Measurements from ENCODE around the gene NDUFV2.
"Not testable (repeated sequence)": the region's sequence is repeated elsewhere in the genome, so short reads cannot be mapped to it uniquely, and the experiment has no call there.

Gene NDUFV2

GRCh38 chr18:9090578-9090977, 11.9 kb upstream of the NDUFV2 start:
- Histone ChIP-seq H3K4me3 (ENCODE audit: low read length in 2 of 2) (no peak overlapping the region), H3K4me1 (ENCODE audit: control insufficient read depth, insufficient read depth, low read length) (peaks cover 12% of the 10 kb centered on the region), H3K36me3 (ENCODE audit: control insufficient read depth in 2 of 2, insufficient read depth in 2 of 2, low read length in 2 of 2) (no peaks in the 10 kb centered on the region), H3K9ac (ENCODE audit: low read length in 2 of 2) (no peak overlapping the region), H3K27ac (ENCODE audit: low read length) (no peak overlapping the region), H3K9me3 (ENCODE audit: control insufficient read depth in 2 of 2, low read length in 2 of 2) (no peaks in the 10 kb centered on the region), H3K27me3 (ENCODE audit: control insufficient read depth in 1 of 2, insufficient read depth in 2 of 2, low read length in 2 of 2) (no peaks in the 10 kb centered on the region)

GRCh38 chr18:9091066-9091476, 11.4 kb upstream of the NDUFV2 start:
- Histone ChIP-seq H3K9me3 (ENCODE audit: control insufficient read depth in 2 of 2, low read length in 2 of 2) (no peaks in the 10 kb centered on the region), H3K27ac (ENCODE audit: low read length) (no peak overlapping the region), H3K9ac (ENCODE audit: low read length in 2 of 2) (no peak overlapping the region), H3K4me1 (ENCODE audit: control insufficient read depth, insufficient read depth, low read length) (peaks cover 12% of the 10 kb centered on the region), H3K36me3 (ENCODE audit: control insufficient read depth in 2 of 2, insufficient read depth in 2 of 2, low read length in 2 of 2) (no peaks in the 10 kb centered on the region), H3K4me3 (ENCODE audit: low read length in 2 of 2) (no peak overlapping the region), H3K27me3 (ENCODE audit: control insufficient read depth in 1 of 2, insufficient read depth in 2 of 2, low read length in 2 of 2) (no peaks in the 10 kb centered on the region)

GRCh38 chr18:9092665-9093064, 9.8 kb upstream of the NDUFV2 start:
- H3K4me1 ChIP-seq (ENCODE audit: control insufficient read depth, insufficient read depth, low read length), result peaks cover 19% of the 10 kb centered on the region
- no peak overlapping the region for H3K9ac ChIP-seq (ENCODE audit: low read length in 2 of 2)
- no peaks in the 10 kb centered on the region for H3K36me3 ChIP-seq (ENCODE audit: control insufficient read depth in 2 of 2, insufficient read depth in 2 of 2, low read length in 2 of 2)
- H3K27me3 ChIP-seq (ENCODE audit: control insufficient read depth in 1 of 2, insufficient read depth in 2 of 2, low read length in 2 of 2), result no peaks in the 10 kb centered on the region
- H3K9me3 ChIP-seq (ENCODE audit: control insufficient read depth in 2 of 2, low read length in 2 of 2), result no peaks in the 10 kb centered on the region
- no peak overlapping the region for H3K27ac ChIP-seq (ENCODE audit: low read length)
- no peak overlapping the region for H3K4me3 ChIP-seq (ENCODE audit: low read length in 2 of 2)

GRCh38 chr18:9093109-9093508, 9.4 kb upstream of the NDUFV2 start:
- peaks cover 20% of the 10 kb centered on the region for H3K4me1 ChIP-seq (ENCODE audit: control insufficient read depth, insufficient read depth, low read length)
- not testable (repeated sequence) for H3K36me3 ChIP-seq (ENCODE audit: control insufficient read depth in 2 of 2, insufficient read depth in 2 of 2, low read length in 2 of 2); H3K9ac ChIP-seq (ENCODE audit: low read length in 2 of 2); H3K27me3 ChIP-seq (ENCODE audit: control insufficient read depth in 1 of 2, insufficient read depth in 2 of 2, low read length in 2 of 2); H3K27ac ChIP-seq (ENCODE audit: low read length); H3K4me3 ChIP-seq (ENCODE audit: low read length in 2 of 2); H3K9me3 ChIP-seq (ENCODE audit: control insufficient read depth in 2 of 2, low read length in 2 of 2)

- Histone ChIP-seq H3K4me1 (ENCODE audit: control insufficient read depth, insufficient read depth, low read length) (peaks cover 20% of the 10 kb centered on the region), H3K9ac (ENCODE audit: low read length in 2 of 2) (peak overlapping the region; percentile 21 to 22), H3K27ac (ENCODE audit: low read length) (peak overlapping the region; percentile 85), H3K27me3 (ENCODE audit: control insufficient read depth in 1 of 2, insufficient read depth in 2 of 2, low read length in 2 of 2) (no peaks in the 10 kb centered on the region), H3K9me3 (ENCODE audit: control insufficient read depth in 2 of 2, low read length in 2 of 2) (no peaks in the 10 kb centered on the region), H3K36me3 (ENCODE audit: control insufficient read depth in 2 of 2, insufficient read depth in 2 of 2, low read length in 2 of 2) (no peaks in the 10 kb centered on the region), H3K4me3 (ENCODE audit: low read length in 2 of 2) (peak overlapping the region in 1 of 2 donors; percentile 9)
Measured at GRCh38 chr18:9094307-9095226, 7.9 kb upstream of the NDUFV2 start.

GRCh38 chr18:9095297-9096006, 7.0 kb upstream of the NDUFV2 start:
- peak overlapping the region; percentile 21 for H3K9ac ChIP-seq (ENCODE audit: low read length in 2 of 2)
- peaks cover 20% of the 10 kb centered on the region for H3K4me1 ChIP-seq (ENCODE audit: control insufficient read depth, insufficient read depth, low read length)
- H3K4me3 ChIP-seq (ENCODE audit: low read length in 2 of 2), result peak overlapping the region in 1 of 2 donors; percentile 9
- H3K27ac ChIP-seq (ENCODE audit: low read length), result peak overlapping the region; percentile 85
- no peaks in the 10 kb centered on the region for H3K9me3 ChIP-seq (ENCODE audit: control insufficient read depth in 2 of 2, low read length in 2 of 2)
- no peaks in the 10 kb centered on the region for H3K27me3 ChIP-seq (ENCODE audit: control insufficient read depth in 1 of 2, insufficient read depth in 2 of 2, low read length in 2 of 2)
- no peaks in the 10 kb centered on the region for H3K36me3 ChIP-seq (ENCODE audit: control insufficient read depth in 2 of 2, insufficient read depth in 2 of 2, low read length in 2 of 2)

GRCh38 chr18:9096007-9096371, 6.5 kb upstream of the NDUFV2 start:
- no peaks in the 10 kb centered on the region for H3K36me3 ChIP-seq (ENCODE audit: control insufficient read depth in 2 of 2, insufficient read depth in 2 of 2, low read length in 2 of 2)
- no peak overlapping the region for H3K4me3 ChIP-seq (ENCODE audit: low read length in 2 of 2)
- peak overlapping the region in 1 of 2 donors; percentile 21 for H3K9ac ChIP-seq (ENCODE audit: low read length in 2 of 2)
- H3K4me1 ChIP-seq (ENCODE audit: control insufficient read depth, insufficient read depth, low read length), result peaks cover 20% of the 10 kb centered on the region
- peak overlapping the region; percentile 85 for H3K27ac ChIP-seq (ENCODE audit: low read length)
- H3K9me3 ChIP-seq (ENCODE audit: control insufficient read depth in 2 of 2, low read length in 2 of 2), result no peaks in the 10 kb centered on the region
- H3K27me3 ChIP-seq (ENCODE audit: control insufficient read depth in 1 of 2, insufficient read depth in 2 of 2, low read length in 2 of 2), result no peaks in the 10 kb centered on the region

GRCh38 chr18:9096685-9097084, 5.8 kb upstream of the NDUFV2 start:
- Histone ChIP-seq H3K9ac (ENCODE audit: low read length in 2 of 2) (no peak overlapping the region), H3K36me3 (ENCODE audit: control insufficient read depth in 2 of 2, insufficient read depth in 2 of 2, low read length in 2 of 2) (no peaks in the 10 kb centered on the region)

GRCh38 chr18:9097349-9097748, 5.2 kb upstream of the NDUFV2 start:
- Histone ChIP-seq H3K9ac (ENCODE audit: low read length in 2 of 2) (no peak overlapping the region), H3K27ac (ENCODE audit: low read length) (peak overlapping the region; percentile 73), H3K4me3 (ENCODE audit: low read length in 2 of 2) (peak overlapping the region in 1 of 2 donors; percentile 3)

More at GRCh38 chr18:9096685-9097084, 5.8 kb upstream of the NDUFV2 start:
- Histone ChIP-seq H3K4me3 (ENCODE audit: low read length in 2 of 2) (peak overlapping the region in 1 of 2 donors; percentile 3), H3K27ac (ENCODE audit: low read length) (peak overlapping the region; percentile 73), H3K27me3 (ENCODE audit: control insufficient read depth in 1 of 2, insufficient read depth in 2 of 2, low read length in 2 of 2) (no peaks in the 10 kb centered on the region), H3K4me1 (ENCODE audit: control insufficient read depth, insufficient read depth, low read length) (peaks cover 20% of the 10 kb centered on the region), H3K9me3 (ENCODE audit: control insufficient read depth in 2 of 2, low read length in 2 of 2) (no peaks in the 10 kb centered on the region)

GRCh38 chr18:9100796-9101195, 1.7 kb upstream of the NDUFV2 start:
- H3K36me3 ChIP-seq (ENCODE audit: control insufficient read depth in 2 of 2, insufficient read depth in 2 of 2, low read length in 2 of 2), result no peaks in the 10 kb centered on the region
- no peak overlapping the region for H3K27ac ChIP-seq (ENCODE audit: low read length)
- H3K4me3 ChIP-seq (ENCODE audit: low read length in 2 of 2), result no peak overlapping the region
- H3K9ac ChIP-seq (ENCODE audit: low read length in 2 of 2), result no peak overlapping the region
- H3K27me3 ChIP-seq (ENCODE audit: control insufficient read depth in 1 of 2, insufficient read depth in 2 of 2, low read length in 2 of 2), result no peaks in the 10 kb centered on the region
- H3K4me1 ChIP-seq (ENCODE audit: control insufficient read depth, insufficient read depth, low read length), result peaks cover 17% of the 10 kb centered on the region
- H3K9me3 ChIP-seq (ENCODE audit: control insufficient read depth in 2 of 2, low read length in 2 of 2), result no peaks in the 10 kb centered on the region

More at GRCh38 chr18:9097349-9097748, 5.2 kb upstream of the NDUFV2 start:
- H3K27me3 ChIP-seq (ENCODE audit: control insufficient read depth in 1 of 2, insufficient read depth in 2 of 2, low read length in 2 of 2), result no peaks in the 10 kb centered on the region
- H3K4me1 ChIP-seq (ENCODE audit: control insufficient read depth, insufficient read depth, low read length), result peaks cover 20% of the 10 kb centered on the region
- no peaks in the 10 kb centered on the region for H3K9me3 ChIP-seq (ENCODE audit: control insufficient read depth in 2 of 2, low read length in 2 of 2)
- no peaks in the 10 kb centered on the region for H3K36me3 ChIP-seq (ENCODE audit: control insufficient read depth in 2 of 2, insufficient read depth in 2 of 2, low read length in 2 of 2)

All from stomach smooth muscle (tissue), 2 donors.